PC-9 (cell line): ENCODE data around the gene ACTL8.

Source experiments
- CTCF ChIP-seq: fragments of 200-600 bp; sonication (generic); conservative IDR thresholded peaks from 2 replicates; pipeline ENCODE4 v1.6.1; 2017; ENCODE audit warnings: mixed run types, antibody characterized with exemption, mild to moderate bottlenecking, moderate library complexity
- EZH2 ChIP-seq: fragments of 200-600 bp; sonication (generic); IDR thresholded peaks from 2 replicates; pipeline ENCODE4 v1.8.0; 2017; ENCODE audit warnings: antibody characterized with exemption, low read depth

- no peak for TF ChIP-seq CTCF
- TF ChIP-seq EZH2 = no peak
These were observed 102.9 kb downstream of the ACTL8 start for GRCh38 chr1:17857996-17858395.
